HEK293 (cell line): ENCODE data around the gene BCAS2.

Source experiments
- MEIS1 ChIP-seq: sonication (generic); formaldehyde crosslinking; IDR thresholded peaks from 2 replicates; pipeline ENCODE4 v1.8.1; 2022; ENCODE audit warnings: missing genetic modification reagents, mild to moderate bottlenecking, borderline replicate concordance
- ZBTB7A ChIP-seq: fragments of 450-650 bp; formaldehyde crosslinking; IDR thresholded peaks from 2 replicates; pipeline ENCODE4 v1.5.1; 2016; ENCODE audit warnings: low read depth, missing biosample characterization, missing genetic modification characterization
- ZNF571 ChIP-seq: fragments of 450-650 bp; formaldehyde crosslinking; IDR thresholded peaks from 2 replicates; pipeline ENCODE4 v1.5.0; 2017; ENCODE audit warnings: missing biosample characterization, missing genetic modification characterization
- ZNF621 ChIP-seq: fragments of 450-650 bp; formaldehyde crosslinking; IDR thresholded peaks from 2 replicates; pipeline ENCODE4 v1.5.1; 2017; ENCODE audit warnings: missing biosample characterization, missing genetic modification characterization
- ZNF785 ChIP-seq: fragments of 450-650 bp; formaldehyde crosslinking; IDR thresholded peaks from 2 replicates; pipeline ENCODE4 v1.5.1; 2016; ENCODE audit warnings: missing biosample characterization, missing genetic modification characterization
- TF ChIP-seq, protein P1 (sequence below): fragments of 450-650 bp; formaldehyde crosslinking; IDR thresholded peaks from 2 replicates; pipeline ENCODE4 v1.5.1; 2016; ENCODE audit warnings: missing biosample characterization, missing genetic modification characterization
- TF ChIP-seq, protein P2 (sequence below): fragments of 450-650 bp; formaldehyde crosslinking; IDR thresholded peaks from 2 replicates; pipeline ENCODE4 v1.5.1; 2016; ENCODE audit warnings: missing biosample characterization, missing genetic modification characterization
- TF ChIP-seq, protein P3 (sequence below): fragments of 450-650 bp; formaldehyde crosslinking; IDR thresholded peaks from 2 replicates; pipeline ENCODE4 v1.5.1; 2017; ENCODE audit warnings: missing biosample characterization, missing genetic modification characterization

DNA sequence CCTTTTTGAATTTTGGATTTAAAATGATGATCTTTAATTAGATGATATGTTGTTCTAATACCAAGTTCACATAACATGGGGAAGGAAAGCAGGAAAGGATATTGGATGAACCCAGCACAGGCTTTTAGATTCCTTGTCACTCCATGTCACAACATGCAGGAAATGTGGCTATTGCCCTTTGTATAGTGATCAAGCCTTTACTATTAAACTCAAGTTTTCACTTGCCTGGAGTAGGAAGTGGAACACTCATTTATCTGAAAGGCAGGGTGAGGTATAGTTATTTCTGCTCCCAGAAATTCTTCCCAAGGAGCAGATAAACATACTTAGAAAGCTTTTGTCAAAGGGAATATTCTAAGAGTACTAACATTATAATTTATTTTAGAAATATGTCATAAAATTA lies 37.2 kb upstream of the BCAS2 start:
- TF ChIP-seq, protein P1, sequence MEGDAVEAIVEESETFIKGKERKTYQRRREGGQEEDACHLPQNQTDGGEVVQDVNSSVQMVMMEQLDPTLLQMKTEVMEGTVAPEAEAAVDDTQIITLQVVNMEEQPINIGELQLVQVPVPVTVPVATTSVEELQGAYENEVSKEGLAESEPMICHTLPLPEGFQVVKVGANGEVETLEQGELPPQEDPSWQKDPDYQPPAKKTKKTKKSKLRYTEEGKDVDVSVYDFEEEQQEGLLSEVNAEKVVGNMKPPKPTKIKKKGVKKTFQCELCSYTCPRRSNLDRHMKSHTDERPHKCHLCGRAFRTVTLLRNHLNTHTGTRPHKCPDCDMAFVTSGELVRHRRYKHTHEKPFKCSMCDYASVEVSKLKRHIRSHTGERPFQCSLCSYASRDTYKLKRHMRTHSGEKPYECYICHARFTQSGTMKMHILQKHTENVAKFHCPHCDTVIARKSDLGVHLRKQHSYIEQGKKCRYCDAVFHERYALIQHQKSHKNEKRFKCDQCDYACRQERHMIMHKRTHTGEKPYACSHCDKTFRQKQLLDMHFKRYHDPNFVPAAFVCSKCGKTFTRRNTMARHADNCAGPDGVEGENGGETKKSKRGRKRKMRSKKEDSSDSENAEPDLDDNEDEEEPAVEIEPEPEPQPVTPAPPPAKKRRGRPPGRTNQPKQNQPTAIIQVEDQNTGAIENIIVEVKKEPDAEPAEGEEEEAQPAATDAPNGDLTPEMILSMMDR: no peak
- no peak for TF ChIP-seq ZNF571 (tag by site-specific recombination)
- no peak for TF ChIP-seq ZNF621 (tag by site-specific recombination)
- TF ChIP-seq, protein P2, sequence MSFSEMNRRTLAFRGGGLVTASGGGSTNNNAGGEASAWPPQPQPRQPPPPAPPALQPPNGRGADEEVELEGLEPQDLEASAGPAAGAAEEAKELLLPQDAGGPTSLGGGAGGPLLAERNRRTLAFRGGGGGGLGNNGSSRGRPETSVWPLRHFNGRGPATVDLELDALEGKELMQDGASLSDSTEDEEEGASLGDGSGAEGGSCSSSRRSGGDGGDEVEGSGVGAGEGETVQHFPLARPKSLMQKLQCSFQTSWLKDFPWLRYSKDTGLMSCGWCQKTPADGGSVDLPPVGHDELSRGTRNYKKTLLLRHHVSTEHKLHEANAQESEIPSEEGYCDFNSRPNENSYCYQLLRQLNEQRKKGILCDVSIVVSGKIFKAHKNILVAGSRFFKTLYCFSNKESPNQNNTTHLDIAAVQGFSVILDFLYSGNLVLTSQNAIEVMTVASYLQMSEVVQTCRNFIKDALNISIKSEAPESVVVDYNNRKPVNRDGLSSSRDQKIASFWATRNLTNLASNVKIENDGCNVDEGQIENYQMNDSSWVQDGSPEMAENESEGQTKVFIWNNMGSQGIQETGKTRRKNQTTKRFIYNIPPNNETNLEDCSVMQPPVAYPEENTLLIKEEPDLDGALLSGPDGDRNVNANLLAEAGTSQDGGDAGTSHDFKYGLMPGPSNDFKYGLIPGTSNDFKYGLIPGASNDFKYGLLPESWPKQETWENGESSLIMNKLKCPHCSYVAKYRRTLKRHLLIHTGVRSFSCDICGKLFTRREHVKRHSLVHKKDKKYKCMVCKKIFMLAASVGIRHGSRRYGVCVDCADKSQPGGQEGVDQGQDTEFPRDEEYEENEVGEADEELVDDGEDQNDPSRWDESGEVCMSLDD (tag by site-specific recombination): no peak
- TF ChIP-seq, protein P3, sequence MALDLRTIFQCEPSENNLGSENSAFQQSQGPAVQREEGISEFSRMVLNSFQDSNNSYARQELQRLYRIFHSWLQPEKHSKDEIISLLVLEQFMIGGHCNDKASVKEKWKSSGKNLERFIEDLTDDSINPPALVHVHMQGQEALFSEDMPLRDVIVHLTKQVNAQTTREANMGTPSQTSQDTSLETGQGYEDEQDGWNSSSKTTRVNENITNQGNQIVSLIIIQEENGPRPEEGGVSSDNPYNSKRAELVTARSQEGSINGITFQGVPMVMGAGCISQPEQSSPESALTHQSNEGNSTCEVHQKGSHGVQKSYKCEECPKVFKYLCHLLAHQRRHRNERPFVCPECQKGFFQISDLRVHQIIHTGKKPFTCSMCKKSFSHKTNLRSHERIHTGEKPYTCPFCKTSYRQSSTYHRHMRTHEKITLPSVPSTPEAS: no peak
- no peak for TF ChIP-seq MEIS1 (CRISPR knock-in tag)
- no peak for TF ChIP-seq ZNF785 (tag by site-specific recombination)
- TF ChIP-seq ZBTB7A: no peak
